ENCODE results near the gene ACTL6B.
A peak's percentile ranks its signal among the peaks of the same experiment; 100 is the strongest.

The ACTL6B gene

GRCh38 chr7:100604028-100604975, 51.9 kb downstream of the ACTL6B start:
- H3K27me3 ChIP-seq, result peaks cover 81% of the 10 kb centered on the region
- H3K4me1 ChIP-seq (ENCODE audit: control insufficient read depth in 1 of 2, insufficient read depth in 1 of 2, low read depth in 1 of 2, low read length in 1 of 2), result peaks cover 22 to 25% of the 10 kb centered on the region in 2 experiments
- H3K4me3 ChIP-seq (ENCODE audit: low read depth in 1 of 2, low read length in 1 of 2), result peak overlapping the region; percentile 81 to 98
- H3K27ac ChIP-seq, result peak overlapping the region; percentile 57
- peak; percentile 63 for TF ChIP-seq CTCF (IDR thresholded peaks at IDR 0.05)
- no peaks in the 10 kb centered on the region for H3K9me3 ChIP-seq
- no peaks in the 10 kb centered on the region for H3K36me3 ChIP-seq

- H3K27ac ChIP-seq, result peak overlapping the region; percentile 57
- H3K9me3 ChIP-seq, result no peaks in the 10 kb centered on the region
- peak overlapping the region; percentile 81 to 98 for H3K4me3 ChIP-seq (ENCODE audit: low read depth in 1 of 2, low read length in 1 of 2)
- peaks cover 79% of the 10 kb centered on the region for H3K27me3 ChIP-seq
- peaks cover 22 to 25% of the 10 kb centered on the region in 2 experiments for H3K4me1 ChIP-seq (ENCODE audit: control insufficient read depth in 1 of 2, insufficient read depth in 1 of 2, low read depth in 1 of 2, low read length in 1 of 2)
- no peak for TF ChIP-seq CTCF (IDR thresholded peaks at IDR 0.05)
- H3K36me3 ChIP-seq, result no peaks in the 10 kb centered on the region
These were observed 52.6 kb downstream of the ACTL6B start for GRCh38 chr7:100603726-100604027.

GRCh38 chr7:100602889-100603725, 53.1 kb downstream of the ACTL6B start:
- no peak for TF ChIP-seq CTCF (IDR thresholded peaks at IDR 0.05)
- Histone ChIP-seq H3K4me3 (ENCODE audit: low read depth in 1 of 2, low read length in 1 of 2) (peak overlapping the region; percentile 81 to 98), H3K27ac (no peak overlapping the region), H3K27me3 (peaks cover 74% of the 10 kb centered on the region), H3K36me3 (no peaks in the 10 kb centered on the region), H3K9me3 (no peaks in the 10 kb centered on the region), H3K4me1 (ENCODE audit: control insufficient read depth in 1 of 2, insufficient read depth in 1 of 2, low read depth in 1 of 2, low read length in 1 of 2) (peaks cover 22 to 25% of the 10 kb centered on the region in 2 experiments)

GRCh38 chr7:100600730-100601038, 55.6 kb downstream of the ACTL6B start:
- TF ChIP-seq CTCF (IDR thresholded peaks at IDR 0.05), result no peak
- Histone ChIP-seq H3K27ac (no peak overlapping the region), H3K4me3 (ENCODE audit: low read depth in 1 of 2, low read length in 1 of 2) (no peak overlapping the region), H3K27me3 (peaks cover 49% of the 10 kb centered on the region), H3K4me1 (ENCODE audit: control insufficient read depth in 1 of 2, insufficient read depth in 1 of 2, low read depth in 1 of 2, low read length in 1 of 2) (peaks cover 20 to 24% of the 10 kb centered on the region in 2 experiments), H3K9me3 (no peaks in the 10 kb centered on the region), H3K36me3 (no peaks in the 10 kb centered on the region)

GRCh38 chr7:100599911-100600729, 56.1 kb downstream of the ACTL6B start:
- H3K9me3 ChIP-seq, result no peaks in the 10 kb centered on the region
- peaks cover 44% of the 10 kb centered on the region for H3K27me3 ChIP-seq
- H3K36me3 ChIP-seq, result no peaks in the 10 kb centered on the region
- H3K4me1 ChIP-seq (ENCODE audit: control insufficient read depth in 1 of 2, insufficient read depth in 1 of 2, low read depth in 1 of 2, low read length in 1 of 2), result peaks cover 14 to 18% of the 10 kb centered on the region in 2 experiments
- H3K27ac ChIP-seq, result no peak overlapping the region
- no peak for TF ChIP-seq CTCF (IDR thresholded peaks at IDR 0.05)
- no peak overlapping the region for H3K4me3 ChIP-seq (ENCODE audit: low read depth in 1 of 2, low read length in 1 of 2)

All from neutrophil (primary cell).